HG03139 (cell line): ENCODE measurements around the gene CSMD2.

Experiments
- ATAC-seq: cut with Tn5 transposase; IDR thresholded peaks from one replicate; pipeline ENCODE4 v1.9.1; 2021; ENCODE audit not compliant: unreplicated experiment

Gene CSMD2

DNA sequence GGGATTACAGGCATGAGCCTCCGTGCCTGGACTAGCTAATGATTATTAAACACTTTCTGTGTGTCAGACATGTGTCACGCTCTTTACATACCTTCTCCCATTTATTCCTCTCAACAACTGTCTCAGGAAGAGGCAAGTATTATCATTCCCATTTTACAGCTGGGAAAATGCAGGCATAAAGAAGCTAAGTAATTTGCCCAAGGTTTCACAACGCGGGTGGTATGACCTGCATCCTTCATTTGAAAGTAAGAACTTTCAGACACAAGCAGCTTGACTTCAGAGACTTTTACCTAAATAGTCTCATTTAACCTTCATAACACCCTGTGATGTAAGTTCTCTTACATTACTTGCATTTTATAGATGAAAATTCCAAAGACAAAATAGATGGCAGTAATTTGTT is 693.6 kb downstream of the CSMD2 start:
- ATAC-seq, result no peak

DNA sequence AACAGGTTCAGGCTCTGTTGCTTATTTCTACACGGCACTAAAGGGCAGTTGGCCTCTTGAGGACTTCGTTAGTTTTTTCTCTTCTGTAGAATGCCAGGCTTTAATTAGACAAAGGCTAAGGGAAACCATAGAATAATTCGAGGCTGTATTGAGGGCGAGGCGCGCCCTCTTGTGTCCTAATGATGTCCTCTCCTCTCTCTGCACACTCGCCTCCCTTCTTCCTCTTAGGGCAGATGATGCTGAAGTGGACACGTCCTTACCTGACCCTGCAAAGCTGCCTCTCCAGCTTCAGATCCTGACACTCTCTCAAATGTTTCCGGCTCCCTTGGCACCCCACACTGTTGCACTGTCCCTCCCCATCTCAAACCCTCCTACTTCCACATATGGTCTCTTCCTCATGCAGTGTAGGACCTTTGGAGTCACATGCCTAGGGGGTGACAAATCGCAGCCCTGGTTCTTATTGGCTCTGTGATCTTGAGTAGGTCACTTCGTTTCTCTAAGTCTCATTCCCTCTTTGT is 694.5 kb downstream of the CSMD2 start:
- ATAC-seq, result no peak

DNA sequence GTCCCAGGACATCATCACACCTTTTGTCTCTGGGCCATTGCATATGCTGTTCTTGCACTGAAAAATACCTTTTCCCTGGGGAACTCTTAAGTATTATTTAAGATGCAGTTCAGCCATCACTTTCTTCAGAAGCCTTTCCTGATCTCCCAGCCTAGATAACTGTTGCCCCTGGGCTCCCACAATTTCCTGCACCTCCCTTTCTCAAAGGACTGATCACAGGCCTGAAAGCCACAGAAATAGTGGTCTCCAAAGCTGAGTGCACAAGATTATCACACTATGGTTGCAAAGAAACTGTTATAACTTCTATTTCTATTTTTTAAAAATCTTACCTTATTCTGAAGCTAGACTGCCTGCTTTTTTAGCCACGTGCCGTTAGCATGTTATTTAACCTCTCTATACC is 695.3 kb downstream of the CSMD2 start:
- no peak for ATAC-seq

DNA sequence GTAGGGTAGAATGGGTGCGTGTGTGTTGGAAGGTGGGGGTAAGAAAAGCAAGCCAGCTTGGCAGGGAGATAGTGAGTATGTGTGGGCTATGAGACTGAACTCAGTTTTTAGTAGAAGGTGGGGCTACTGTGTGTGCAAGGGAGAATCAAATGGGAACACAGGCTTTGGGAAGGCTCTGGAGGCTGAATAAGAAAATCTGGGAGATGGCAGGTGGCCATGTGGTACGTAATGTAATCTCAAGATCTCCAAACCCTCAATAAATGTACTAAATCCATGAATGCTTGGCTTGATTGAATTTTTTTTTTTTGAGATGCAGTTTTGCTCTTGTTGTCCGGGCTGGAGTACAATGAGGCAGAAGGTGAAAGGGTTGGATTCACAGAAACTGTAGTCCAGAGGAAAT is 696.1 kb downstream of the CSMD2 start:
- ATAC-seq, result no peak

DNA sequence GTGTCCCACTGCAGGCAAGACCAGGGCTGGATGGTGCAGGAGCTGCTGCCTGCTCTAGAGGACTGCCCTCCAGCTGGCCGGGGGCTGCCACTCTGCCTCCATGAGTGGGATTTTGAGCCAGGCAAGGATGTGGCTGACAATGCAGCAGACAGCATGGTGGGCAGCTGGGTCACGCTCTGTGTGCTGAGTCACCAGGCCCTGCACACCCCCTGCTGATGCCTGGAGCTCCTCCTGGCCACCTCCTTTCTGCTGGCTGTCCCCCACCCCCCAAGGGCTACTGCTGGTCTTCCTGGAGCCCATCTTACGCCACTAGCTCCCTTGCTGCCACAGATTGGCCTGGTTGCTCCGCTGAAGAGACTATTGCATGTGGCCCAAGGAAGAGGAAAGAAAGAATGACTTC is 696.5 kb downstream of the CSMD2 start:
- no peak for ATAC-seq

DNA sequence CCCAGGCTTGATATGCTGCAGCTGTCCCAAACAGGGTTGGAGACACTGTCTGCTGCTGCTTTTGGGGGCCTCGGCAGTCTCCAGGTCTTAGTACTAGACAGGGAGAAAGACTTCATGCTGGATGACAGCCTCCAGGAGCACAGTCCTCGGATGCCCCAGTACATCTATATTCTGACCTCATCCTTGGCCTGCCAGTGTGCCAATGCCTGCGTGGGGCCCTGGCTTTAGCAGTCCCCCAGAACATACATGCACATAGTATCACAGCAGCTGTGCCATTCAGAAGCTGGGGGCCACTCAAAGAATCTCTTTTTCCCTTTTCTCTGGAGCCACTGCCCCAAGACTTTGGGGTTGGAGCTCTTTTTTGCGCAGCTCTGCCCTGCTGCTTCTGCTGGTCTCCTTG is 697.0 kb downstream of the CSMD2 start:
- ATAC-seq, result no peak

DNA sequence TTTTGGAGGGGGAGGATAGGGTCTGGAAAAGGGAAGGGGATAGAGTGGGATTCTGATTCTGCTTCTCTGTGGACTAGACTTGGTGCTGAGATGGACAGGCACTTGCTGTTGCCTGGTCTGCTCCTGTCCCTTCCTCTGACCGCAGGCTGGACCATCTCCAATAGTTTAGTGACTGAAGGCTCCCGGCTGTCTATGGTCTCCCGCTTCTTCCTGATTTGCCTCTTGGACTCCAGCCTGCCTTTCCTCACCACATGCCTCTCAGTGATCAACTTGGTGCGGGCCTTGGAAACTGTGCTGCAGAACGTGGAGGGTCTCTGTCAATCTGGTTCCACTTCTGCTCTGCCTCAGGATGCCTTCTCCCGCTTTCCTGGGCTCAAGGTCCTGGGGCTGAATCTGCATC is 698.9 kb downstream of the CSMD2 start:
- no peak for ATAC-seq

DNA sequence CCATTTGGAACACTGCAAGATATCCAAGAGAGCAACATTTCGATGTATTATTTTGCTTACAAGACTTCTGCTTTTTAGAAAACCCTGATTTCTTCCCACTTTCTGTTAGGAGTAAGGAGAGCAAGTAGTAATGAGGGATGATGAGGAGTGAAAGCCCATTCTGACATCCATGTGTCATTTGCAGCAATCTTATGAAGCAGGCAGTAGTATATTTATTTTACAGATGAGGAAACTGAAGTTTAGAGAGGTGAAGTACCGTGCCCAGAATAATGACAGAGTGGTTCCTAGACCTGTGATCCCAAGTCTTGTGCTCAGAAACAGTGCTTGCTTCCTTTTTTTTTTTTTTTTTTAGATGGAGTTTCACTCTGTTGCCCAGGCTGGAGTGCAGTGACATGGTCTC is 699.7 kb downstream of the CSMD2 start:
- no peak for ATAC-seq

DNA sequence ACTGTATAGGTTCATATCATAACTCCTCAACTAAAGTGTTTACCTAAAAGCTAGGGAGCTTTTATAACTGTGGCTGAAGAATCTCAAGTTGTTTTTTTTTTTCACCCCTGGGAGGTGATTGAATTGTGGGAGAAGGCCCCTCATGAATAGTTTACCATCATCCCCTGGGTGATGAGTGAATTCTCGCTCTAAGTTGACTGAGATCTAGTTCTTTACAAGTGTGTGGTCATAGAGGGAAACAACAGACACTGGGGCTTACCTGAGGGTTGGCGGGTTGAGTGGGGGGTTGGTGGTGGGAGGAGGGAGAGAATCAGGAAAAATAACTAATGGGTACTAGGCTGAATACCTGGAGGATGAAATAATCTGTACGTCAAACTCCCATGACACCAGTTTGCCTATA is 700.5 kb downstream of the CSMD2 start:
- ATAC-seq, result no peak
